NCI-H2196 (cell line): ENCODE measurements around the gene FRAS1.
A peak's percentile ranks its signal among the peaks of the same experiment; 100 is the strongest.
"Not testable (repeated sequence)": the region's sequence is repeated elsewhere in the genome, so short reads cannot be mapped to it uniquely, and the experiment has no call there.

Experiments used
- DNase-seq: peaks from one replicate; lab custom pipeline; 2025; ENCODE audit not compliant: unreplicated experiment; lab: John Stamatoyannopoulos, UW

Gene FRAS1

DNA sequence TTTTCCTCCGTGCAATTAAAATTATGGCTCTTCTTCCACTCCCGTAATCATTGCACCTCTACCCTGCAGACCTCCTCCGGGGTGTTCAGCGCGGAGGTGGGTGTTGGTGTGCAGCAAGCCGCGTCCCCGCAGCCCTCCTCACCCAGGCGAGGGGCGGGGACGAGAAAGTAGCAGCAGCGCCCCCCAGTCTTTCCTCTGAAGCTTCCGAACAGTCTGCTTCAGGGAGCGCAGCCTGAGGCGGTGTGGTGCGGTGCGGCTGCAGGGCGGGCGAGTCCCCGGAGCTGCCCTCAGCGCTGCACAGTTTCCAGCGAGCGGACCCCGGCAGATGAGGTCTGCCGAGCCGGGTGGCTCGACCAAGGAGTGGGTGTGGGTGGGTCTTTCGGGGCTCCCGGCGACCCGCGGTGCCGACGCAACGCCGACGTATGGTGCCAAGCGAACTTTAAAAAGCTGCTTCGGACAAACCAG, at the start of gene FRAS1:
FRAS1 (plus strand) TSS at position 189 of the 465 bp plus-strand sequence. CDS start 687 bp downstream, outside the sequence.
- no peak for DNase-seq

- DNase-seq = not testable (repeated sequence)
These were observed 46.1 kb upstream of the FRAS1 start for GRCh38 chr4:78011003-78011402.

GRCh38 chr4:78014889-78015886, 41.9 kb upstream of the FRAS1 start:
- peak; percentile 7 for DNase-seq

DNA sequence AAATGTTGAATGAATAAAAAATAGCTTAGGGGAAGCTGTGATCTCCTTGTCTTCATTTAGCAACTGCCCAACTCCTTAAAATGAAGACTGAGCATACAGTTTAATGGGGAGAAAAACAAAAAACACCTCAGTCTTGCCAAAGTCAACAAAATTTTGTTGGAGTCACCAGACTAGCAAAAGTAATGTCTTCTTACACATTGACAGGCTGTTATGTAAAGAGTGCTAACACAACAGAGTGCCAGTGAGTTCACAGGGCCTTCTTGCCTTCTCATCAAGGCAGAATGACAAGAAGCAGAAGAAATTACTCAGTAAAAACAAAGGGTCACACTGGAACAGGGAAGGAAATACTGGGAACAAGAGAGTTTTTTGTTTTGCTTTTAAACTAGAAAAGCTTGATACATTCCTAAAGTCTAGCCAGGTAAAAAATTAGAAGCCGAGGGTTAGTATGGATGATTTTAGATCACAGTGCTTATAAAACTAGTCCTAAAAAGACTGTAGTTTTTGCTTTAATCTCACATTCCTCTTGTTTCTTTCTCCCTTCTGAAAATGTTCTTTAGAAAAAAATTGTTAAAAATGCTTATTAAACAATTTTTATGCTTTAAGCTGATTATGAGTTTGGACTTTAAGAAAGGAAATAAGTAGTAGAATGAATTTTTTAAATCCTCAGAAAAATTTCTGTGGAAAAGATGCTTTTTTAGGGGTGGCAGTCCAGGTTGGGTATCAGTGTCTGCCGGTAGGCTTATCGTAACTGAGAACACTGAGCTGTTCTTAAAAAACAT, 38.7 kb upstream of the FRAS1 start:
- no peak for DNase-seq

- DNase-seq = no peak
These were observed 37.7 kb upstream of the FRAS1 start for GRCh38 chr4:78019414-78019813.

DNA sequence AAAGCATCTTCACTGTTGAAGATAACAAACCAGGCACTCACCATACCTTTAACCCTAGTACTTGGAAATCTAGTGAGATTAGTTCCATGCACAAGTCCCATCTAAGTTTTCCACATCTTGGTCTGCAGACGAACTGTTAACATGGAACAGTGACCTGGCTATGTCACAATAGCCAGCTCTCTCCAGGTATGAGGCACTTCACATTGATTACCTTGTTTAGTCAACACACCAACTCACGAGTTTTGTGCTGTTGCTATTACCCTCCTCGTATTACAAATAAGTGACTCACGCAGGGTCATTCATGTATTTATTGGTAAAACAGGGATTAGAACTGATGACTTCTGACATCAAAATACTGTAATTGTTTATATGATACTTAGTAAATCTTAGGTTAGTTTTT, 36.4 kb upstream of the FRAS1 start:
- no peak for DNase-seq

DNA sequence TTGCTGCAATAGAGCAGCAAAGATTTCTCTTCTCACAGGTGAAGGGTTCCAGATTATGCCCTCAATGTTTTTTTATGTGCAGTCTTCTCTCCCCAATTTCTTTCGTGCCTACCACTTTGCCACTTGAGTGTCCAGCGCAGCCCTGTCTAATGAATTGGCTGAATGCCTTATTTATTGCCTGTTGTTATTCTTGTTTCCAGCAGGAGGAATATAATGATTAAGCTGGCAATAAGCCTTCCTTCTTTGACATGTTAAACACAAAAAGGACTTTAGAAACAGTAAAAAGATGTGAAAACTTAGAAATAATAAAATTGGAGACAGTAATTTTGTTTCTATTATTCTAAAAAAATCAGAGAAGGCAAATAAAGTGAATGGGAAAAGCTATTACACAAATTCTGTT, 34.6 kb upstream of the FRAS1 start:
- no peak for DNase-seq

- no peak for DNase-seq
These were observed 33.0 kb upstream of the FRAS1 start for GRCh38 chr4:78024085-78024484.

DNA sequence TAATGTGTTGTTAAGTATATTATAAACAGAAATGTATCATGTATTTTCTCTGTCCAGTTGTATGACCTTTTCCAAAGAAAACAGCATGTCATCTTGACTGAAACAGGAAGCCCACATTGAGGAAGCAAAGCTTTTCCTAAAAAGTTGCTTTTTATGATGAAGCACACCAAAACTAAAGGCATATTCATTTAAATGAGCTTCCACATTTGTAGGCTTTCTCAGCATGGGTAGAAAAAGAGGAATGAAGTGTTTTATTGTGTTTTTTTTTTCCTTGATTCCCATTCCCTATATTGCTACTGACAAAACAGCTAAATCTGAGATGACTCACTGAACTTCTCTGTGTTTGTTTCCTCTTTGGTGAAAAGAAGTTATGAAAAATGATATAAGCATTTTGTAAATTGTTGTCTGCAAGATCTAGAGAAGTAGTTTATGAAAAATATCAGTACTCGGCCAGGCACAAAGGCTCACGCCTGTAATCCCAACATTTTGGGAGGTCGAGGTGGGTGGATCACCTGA, 32.5 kb upstream of the FRAS1 start:
- no peak for DNase-seq

DNA sequence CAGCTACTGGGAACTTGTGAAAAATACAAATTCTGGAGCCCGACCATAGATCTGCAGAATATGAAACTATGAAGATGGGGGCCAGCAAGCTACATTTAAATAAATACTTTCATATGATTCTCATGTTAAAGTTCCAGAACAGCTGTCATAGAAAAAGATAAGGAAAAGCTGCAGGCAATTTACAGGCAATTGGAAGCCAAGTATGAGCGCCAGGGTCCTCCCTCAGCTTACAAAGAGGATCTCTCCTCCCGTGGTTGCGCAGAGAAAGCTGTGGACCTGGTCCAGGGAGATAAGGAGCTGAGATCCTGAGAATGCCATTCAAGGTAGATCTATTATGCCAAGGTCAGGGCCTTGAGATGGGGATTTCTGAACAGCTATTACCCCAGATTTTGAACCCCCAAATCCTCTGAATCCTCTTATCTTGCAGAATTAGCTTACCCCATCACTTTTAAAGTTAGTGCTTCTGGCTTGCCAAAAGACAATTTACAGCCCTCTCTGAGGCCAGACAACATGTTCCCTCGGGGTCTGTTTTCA, 25.6 kb upstream of the FRAS1 start:
- no peak for DNase-seq

DNA sequence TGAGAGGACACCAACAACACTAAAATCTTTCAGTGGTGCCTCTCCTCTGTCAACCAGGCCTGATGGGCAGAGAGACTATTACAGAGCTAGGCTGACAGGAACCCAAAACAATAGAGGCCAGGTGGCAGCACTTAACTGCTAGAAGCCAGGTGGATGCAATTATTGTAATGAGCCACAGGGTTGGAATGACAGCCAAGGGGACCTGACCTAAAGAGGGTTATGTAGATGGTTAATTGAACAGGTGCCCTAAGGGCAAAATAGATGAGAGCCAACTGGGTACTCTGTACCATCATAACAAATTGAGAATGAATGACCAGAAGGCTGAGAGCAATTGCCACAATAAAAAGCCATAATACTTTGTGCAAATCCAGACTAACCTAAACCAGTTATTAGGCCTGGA, 24.7 kb upstream of the FRAS1 start:
- peak; percentile 32 for DNase-seq

GRCh38 chr4:78032929-78033328, 24.2 kb upstream of the FRAS1 start:
- DNase-seq = no peak

DNA sequence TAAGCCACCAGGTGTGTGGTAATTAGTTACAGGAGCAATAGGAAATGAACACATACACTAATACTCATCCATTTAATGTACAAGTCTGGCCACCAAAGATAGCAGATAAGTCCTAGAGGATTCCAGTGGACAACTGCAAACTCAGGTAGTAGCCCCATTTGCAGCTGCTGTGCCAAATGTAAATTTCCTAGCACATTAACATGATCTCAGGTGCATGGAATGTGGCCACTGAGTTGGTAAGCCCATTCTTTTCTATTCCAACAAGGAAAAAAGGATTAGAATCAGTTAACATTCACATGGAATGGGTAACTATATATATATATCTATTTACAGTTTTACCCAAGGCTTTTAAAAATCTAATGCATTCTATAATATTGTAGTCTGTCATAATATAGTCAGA, 23.3 kb upstream of the FRAS1 start:
- no peak for DNase-seq

GRCh38 chr4:78038704-78039103, 18.4 kb upstream of the FRAS1 start:
- no peak for DNase-seq

DNA sequence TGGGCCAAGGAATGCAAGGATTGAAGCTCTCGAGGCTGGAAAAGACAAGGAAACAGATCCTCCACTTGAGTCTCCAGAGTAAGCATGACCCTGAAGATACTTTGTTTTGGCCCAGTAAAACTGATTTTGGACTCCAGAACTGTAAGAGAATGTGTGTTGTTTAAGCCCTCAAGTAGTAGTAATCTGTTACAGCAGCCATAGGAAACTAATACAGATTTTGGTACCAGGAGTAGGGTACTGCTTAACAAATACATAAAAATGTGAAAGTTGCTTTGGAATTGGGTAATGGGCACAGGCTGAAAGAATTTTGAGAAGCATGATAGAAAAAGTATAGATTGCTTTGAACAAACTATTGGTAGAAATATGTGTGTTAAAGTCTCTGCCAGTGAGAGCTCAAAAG, 17.4 kb upstream of the FRAS1 start:
- DNase-seq = no peak

DNA sequence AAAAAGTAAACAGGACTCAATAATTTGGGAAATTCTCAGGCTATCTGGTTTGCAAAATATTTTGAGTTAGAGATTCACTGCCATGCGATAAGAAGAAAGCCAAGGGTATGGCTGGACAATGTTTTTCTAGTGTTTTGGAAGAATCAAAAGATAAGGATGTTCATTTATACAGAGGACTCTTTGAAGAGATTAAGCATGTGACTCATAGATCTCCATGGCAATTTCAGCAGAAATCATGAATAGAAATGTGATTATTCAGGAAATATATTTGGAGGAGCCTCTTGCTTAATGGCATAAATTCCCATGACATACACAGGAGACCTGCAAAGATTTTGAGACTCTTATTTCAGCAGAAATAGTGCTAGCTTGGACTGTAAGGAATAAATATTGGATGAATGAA, 16.7 kb upstream of the FRAS1 start:
- no peak for DNase-seq

GRCh38 chr4:78047366-78047765, 9.8 kb upstream of the FRAS1 start:
- DNase-seq = no peak

- peak; percentile 94 for DNase-seq
These were observed 626 bp upstream of the FRAS1 start for GRCh38 chr4:78056265-78057129.

DNA sequence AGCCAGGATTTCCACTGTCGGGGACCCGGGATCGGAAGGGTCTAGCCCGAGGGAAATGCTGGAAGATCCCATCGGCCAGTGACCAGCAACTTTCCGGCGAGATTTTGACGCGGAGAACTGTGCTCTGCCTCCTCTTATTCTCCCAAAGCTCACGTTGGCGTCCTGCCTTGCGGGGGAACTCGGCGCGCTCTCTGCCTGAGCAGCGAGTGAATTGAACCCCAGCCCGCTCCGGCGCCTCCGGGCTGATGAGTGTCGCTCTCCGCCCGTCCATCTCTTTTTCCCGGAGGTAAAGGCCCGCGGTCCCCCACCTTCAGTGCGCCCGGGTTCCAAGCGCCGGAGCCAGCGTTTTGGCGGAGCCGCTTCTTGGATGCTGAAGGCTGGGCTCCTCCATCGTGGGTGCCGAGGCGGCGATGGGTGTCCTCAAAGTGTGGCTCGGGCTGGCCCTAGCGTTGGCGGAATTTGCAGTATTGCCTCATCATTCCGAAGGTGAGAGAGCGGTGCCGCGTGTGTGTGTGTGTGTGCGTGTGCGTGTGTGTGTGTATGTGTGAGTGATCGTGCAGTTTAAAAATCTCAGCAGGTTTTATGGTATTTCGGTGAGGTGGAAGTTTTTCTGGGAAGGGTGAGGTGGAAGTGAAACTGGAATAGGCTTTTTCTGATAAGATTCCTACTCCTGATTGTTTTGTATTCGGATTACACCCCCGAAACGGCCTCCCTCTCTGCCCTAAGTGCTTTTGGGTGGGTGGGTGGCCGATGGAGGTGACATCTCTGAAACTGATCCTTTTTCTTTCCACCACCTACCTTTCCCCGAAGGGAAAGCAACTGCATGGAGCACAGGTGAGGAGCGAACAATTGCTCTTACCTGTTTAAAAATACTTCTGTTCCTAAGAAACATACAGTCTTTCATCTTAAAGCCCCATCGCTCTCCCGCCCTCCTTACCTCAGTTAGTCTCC, 752 bp downstream of the FRAS1 start:
- peak; percentile 9 for DNase-seq
